HEK293 (cell line): Measurements from ENCODE around the gene BCL6B.

Experiments
- CTCF ChIA-PET: fragments of 350-600 bp; formaldehyde crosslinking; extraction: SDS; loops from one replicate; lab custom pipeline; 2021; ENCODE audit warnings: antibody characterized with exemption; lab: Yijun Ruan, JAX
- POLR2A ChIA-PET: fragments of 300-600 bp; formaldehyde crosslinking; extraction: SDS; loops from one replicate; lab custom pipeline; 2020; ENCODE audit warnings: antibody characterized with exemption, inconsistent platforms; lab: Yijun Ruan, JAX
- H3K27ac ChIP-seq: fragments of 200-500 bp; sonication (Bioruptor generic); 2 replicates; pipeline ENCODE4 v1.5.1; 2014; ENCODE audit warnings: low read depth, low read length, control low read depth, inconsistent platforms; ENCODE audit errors: extremely low read depth
- H3K36me3 ChIP-seq, 2 experiments: fragments of 200-500 bp in 1 of 2; sonication (Bioruptor generic) in 1 of 2; 1 replicate in 1 of 2; 2 replicates in 1 of 2; pipeline ENCODE4 v1.5.1; 2014 to 2017; ENCODE audit warnings: inconsistent platforms in 2 of 2, low read length in 2 of 2; ENCODE audit not compliant: control insufficient read depth in 2 of 2, insufficient read depth in 1 of 2
- H3K4me1 ChIP-seq: fragments of 200-500 bp; sonication (Bioruptor generic); 2 replicates; pipeline ENCODE4 v1.5.1; 2014; ENCODE audit warnings: mild to moderate bottlenecking, low read length, inconsistent platforms; ENCODE audit not compliant: control insufficient read depth, insufficient read depth
- H3K4me3 ChIP-seq: 2 replicates; pipeline ENCODE4 v1.5.1; 2011; ENCODE audit warnings: low read depth, mild to moderate bottlenecking, control low read depth, low read length, moderate library complexity
- H3K9me3 ChIP-seq: fragments of 200-500 bp; sonication (Bioruptor generic); 2 replicates; pipeline ENCODE4 v1.5.1; 2014; ENCODE audit warnings: low read depth, low read length, inconsistent platforms; ENCODE audit not compliant: control insufficient read depth, insufficient read depth
- BCL11B ChIP-seq: fragments of 450-650 bp; formaldehyde crosslinking; IDR thresholded peaks from 2 replicates; pipeline ENCODE4 v1.5.1; 2016; ENCODE audit warnings: low read depth, missing biosample characterization, missing genetic modification characterization
- CTCF ChIP-seq: fragments of 450-650 bp; formaldehyde crosslinking; IDR thresholded peaks from 2 replicates; pipeline ENCODE4 v1.5.1; 2016; ENCODE audit warnings: missing biosample characterization, missing genetic modification characterization
- GLIS2 ChIP-seq: fragments of 450-650 bp; formaldehyde crosslinking; IDR thresholded peaks from 2 replicates; pipeline ENCODE4 v1.5.1; 2016; ENCODE audit warnings: missing biosample characterization, missing genetic modification characterization
- OVOL3 ChIP-seq: fragments of 450-650 bp; formaldehyde crosslinking; IDR thresholded peaks from 2 replicates; pipeline ENCODE4 v1.5.1; 2016; ENCODE audit warnings: missing biosample characterization, missing genetic modification characterization
- PRDM1 ChIP-seq: fragments of 450-650 bp; formaldehyde crosslinking; IDR thresholded peaks from 2 replicates; pipeline ENCODE4; 2016; ENCODE audit warnings: missing biosample characterization, missing genetic modification characterization
- REPIN1 ChIP-seq: fragments of 450-650 bp; formaldehyde crosslinking; IDR thresholded peaks from 2 replicates; pipeline ENCODE4 v1.5.1; 2017; ENCODE audit warnings: missing biosample characterization, missing genetic modification characterization, low read depth
- SCRT2 ChIP-seq: fragments of 450-650 bp; formaldehyde crosslinking; IDR thresholded peaks from 2 replicates; pipeline ENCODE4 v1.5.1; 2016; ENCODE audit warnings: missing biosample characterization, missing genetic modification characterization
- YY1 ChIP-seq: fragments of 450-650 bp; formaldehyde crosslinking; IDR thresholded peaks from 2 replicates; pipeline ENCODE4 v1.5.1; 2018; ENCODE audit warnings: missing biosample characterization, missing genetic modification characterization
- ZBTB11 ChIP-seq: fragments of 450-650 bp; formaldehyde crosslinking; conservative IDR thresholded peaks from 2 replicates; pipeline ENCODE4 v1.5.1; 2016; ENCODE audit warnings: low read depth, missing biosample characterization, missing genetic modification characterization
- ZBTB21 ChIP-seq: fragments of 450-650 bp; formaldehyde crosslinking; IDR thresholded peaks from 2 replicates; pipeline ENCODE4 v1.5.1; 2017; ENCODE audit warnings: missing biosample characterization, missing genetic modification characterization
- ZNF146 ChIP-seq: fragments of 450-650 bp; formaldehyde crosslinking; IDR thresholded peaks from 2 replicates; pipeline ENCODE4 v1.5.1; 2016; ENCODE audit warnings: missing biosample characterization, missing genetic modification characterization
- ZNF2 ChIP-seq: fragments of 450-650 bp; formaldehyde crosslinking; IDR thresholded peaks from 2 replicates; pipeline ENCODE4 v1.5.1; 2016; ENCODE audit warnings: missing biosample characterization, missing genetic modification characterization
- ZNF274 ChIP-seq, 2 experiments: fragments of 200-500 bp in 1 of 2; fragments of 450-650 bp in 1 of 2; sonication (Bioruptor generic) in 1 of 2; formaldehyde crosslinking in 1 of 2; IDR thresholded peaks; 2 replicates each; pipeline versions ENCODE4 v1.5.1 to v1.6.1; 2014 to 2016; ENCODE audit warnings: borderline replicate concordance in 1 of 2, inconsistent platforms in 1 of 2, low read length in 1 of 2, missing biosample characterization in 1 of 2, missing genetic modification characterization in 1 of 2
- ZNF366 ChIP-seq: fragments of 450-650 bp; formaldehyde crosslinking; conservative IDR thresholded peaks from 2 replicates; pipeline ENCODE4 v1.5.1; 2016; ENCODE audit warnings: missing biosample characterization, missing genetic modification characterization
- ZNF37A ChIP-seq: fragments of 450-650 bp; IDR thresholded peaks from 2 replicates; pipeline ENCODE4 v1.5.1; 2018; ENCODE audit warnings: missing biosample characterization, missing genetic modification characterization
- ZNF571 ChIP-seq: fragments of 450-650 bp; formaldehyde crosslinking; IDR thresholded peaks from 2 replicates; pipeline ENCODE4 v1.5.0; 2017; ENCODE audit warnings: missing biosample characterization, missing genetic modification characterization
- ZNF658 ChIP-seq: fragments of 450-650 bp; formaldehyde crosslinking; IDR thresholded peaks from 2 replicates; pipeline ENCODE4; 2016; ENCODE audit warnings: missing biosample characterization, missing genetic modification characterization
- ZNF776 ChIP-seq: fragments of 450-650 bp; formaldehyde crosslinking; IDR thresholded peaks from 2 replicates; pipeline ENCODE4 v1.5.0; 2017; ENCODE audit warnings: missing biosample characterization, missing genetic modification characterization, borderline replicate concordance
- ZNF791 ChIP-seq: fragments of 450-650 bp; formaldehyde crosslinking; IDR thresholded peaks from 2 replicates; pipeline ENCODE4 v1.5.1; 2016; ENCODE audit warnings: missing biosample characterization, missing genetic modification characterization

Gene BCL6B

GRCh38 chr17:6997171-6997570, 25.7 kb upstream of the BCL6B start:
- POLR2A ChIA-PET = interaction anchor here (0.7 kb wide), 1 partner anchor 8 kb away, joined by 5 read pairs; no protein-coding TSS in a partner anchor
- CTCF ChIA-PET = no interaction called here

GRCh38 chr17:6998855-6999508, 23.9 kb upstream of the BCL6B start:
- H3K9me3 ChIP-seq = no peaks in the 10 kb centered on the region
- CTCF ChIA-PET = interaction anchor here (0.6 to 8.7 kb wide), 3 partner anchors 137 to 334 kb away, joined by 3 to 169 read pairs (median 3); no protein-coding TSS in a partner anchor
- H3K36me3 ChIP-seq = peaks cover 10 to 68% of the 10 kb centered on the region in 2 experiments
- TF ChIP-seq ZBTB11 (tag by site-specific recombination) (no peak), SCRT2 (tag by site-specific recombination) (no peak), REPIN1 (tag by site-specific recombination) (no peak), ZNF2 (tag by site-specific recombination) (no peak), OVOL3 (tag by site-specific recombination) (no peak), YY1 (tag by site-specific recombination) (no peak), ZBTB21 (tag by site-specific recombination) (no peak), ZNF776 (tag by site-specific recombination) (no peak), GLIS2 (tag by site-specific recombination) (no peak), BCL11B (no peak)
- H3K4me3 ChIP-seq = no peak overlapping the region
- no peaks in the 10 kb centered on the region for H3K4me1 ChIP-seq
- H3K27ac ChIP-seq = no peak overlapping the region
- POLR2A ChIA-PET = no interaction called here

More at GRCh38 chr17:6997171-6997570, 25.7 kb upstream of the BCL6B start:
- Histone ChIP-seq H3K9me3 (no peaks in the 10 kb centered on the region), H3K4me3 (no peak overlapping the region), H3K36me3 (peaks cover 6 to 54% of the 10 kb centered on the region in 2 experiments), H3K27ac (no peak overlapping the region), H3K4me1 (no peaks in the 10 kb centered on the region)
- TF ChIP-seq ZNF571 (tag by site-specific recombination) = no peak
- peak; percentile 44; the same call in 1 of the 2 replicates for TF ChIP-seq PRDM1 (tag by site-specific recombination)
- TF ChIP-seq, all 188 proteins: peak for 1

GRCh38 chr17:7001318-7001961, 21.4 kb upstream of the BCL6B start:
- no peaks in the 10 kb centered on the region for H3K9me3 ChIP-seq
- H3K4me1 ChIP-seq = no peaks in the 10 kb centered on the region
- no peak for TF ChIP-seq YY1 (tag by site-specific recombination)
- TF ChIP-seq ZNF37A = no peak
- TF ChIP-seq ZNF791 (tag by site-specific recombination) = no peak
- TF ChIP-seq ZNF274 (IDR thresholded peaks at IDR 0.05; ENCODE audit: low read length) = no peak
- no peak for TF ChIP-seq ZNF274 (tag by site-specific recombination; IDR thresholded peaks at IDR 0.05; ENCODE audit: borderline replicate concordance)
- peak; percentile 45; the same call in 1 of the 2 replicates for TF ChIP-seq CTCF (tag by site-specific recombination)
- TF ChIP-seq ZNF366 = no peak
- TF ChIP-seq ZNF658 = no peak
- no peak for TF ChIP-seq ZNF146 (tag by site-specific recombination)
- H3K36me3 ChIP-seq = peaks cover 10 to 65% of the 10 kb centered on the region in 2 experiments
- CTCF ChIA-PET = interaction anchor here (0.6 to 8.7 kb wide), 8 partner anchors 16 to 335 kb away, joined by 3 to 169 read pairs (median 5); partner anchors contain the start of gene SLC13A5
- POLR2A ChIA-PET = no interaction called here
- no peak overlapping the region for H3K27ac ChIP-seq
- H3K4me3 ChIP-seq = no peak overlapping the region
